AML-193 (cell line): ENCODE measurements around the gene ICAM2.
"Not testable (repeated sequence)": the region's sequence is repeated elsewhere in the genome, so short reads cannot be mapped to it uniquely, and the experiment has no call there.

ENCODE experiments used
- DNase-seq, 2 experiments: peaks; one replicate each; lab custom pipeline; 2025; lab: John Stamatoyannopoulos, UW

The ICAM2 gene

GRCh38 chr17:64009571-64010402 lies 10.6 kb downstream of the ICAM2 start:
- DNase-seq = peak; percentile 46 to 55

GRCh38 chr17:64008830-64009229 lies 11.6 kb downstream of the ICAM2 start:
- no peak for DNase-seq

GRCh38 chr17:64008346-64008745 lies 12.1 kb downstream of the ICAM2 start:
- DNase-seq = no peak

- no peak for DNase-seq
These were observed 12.6 kb downstream of the ICAM2 start for GRCh38 chr17:64007838-64008282.

GRCh38 chr17:64007089-64007837 lies 13.2 kb downstream of the ICAM2 start:
- DNase-seq = not testable (repeated sequence)

- no peak for DNase-seq
These were observed 13.9 kb downstream of the ICAM2 start for GRCh38 chr17:64006361-64007088.

GRCh38 chr17:64005734-64006167 lies 14.7 kb downstream of the ICAM2 start:
- no peak for DNase-seq

GRCh38 chr17:64004903-64005733 lies 15.3 kb downstream of the ICAM2 start:
- no peak for DNase-seq

- no peak for DNase-seq
These were observed 16.1 kb downstream of the ICAM2 start for GRCh38 chr17:64004218-64004770.

- no peak for DNase-seq
These were observed 16.8 kb downstream of the ICAM2 start for GRCh38 chr17:64003526-64004121.

- no peak for DNase-seq
These were observed 17.5 kb downstream of the ICAM2 start for GRCh38 chr17:64002658-64003525.

GRCh38 chr17:64001763-64002529 lies 18.5 kb downstream of the ICAM2 start:
- DNase-seq = no peak

GRCh38 chr17:64001091-64001579 lies 19.3 kb downstream of the ICAM2 start:
- DNase-seq = no peak

- DNase-seq = no peak
These were observed 20.5 kb downstream of the ICAM2 start for GRCh38 chr17:63999680-64000531.

- no peak for DNase-seq
These were observed 21.4 kb downstream of the ICAM2 start for GRCh38 chr17:63998721-63999679.

- no peak for DNase-seq
These were observed 22.2 kb downstream of the ICAM2 start, which contains the start of gene PRR29 for GRCh38 chr17:63998050-63998720. PRR29 (plus strand) TSS chr17:63998351; CDS start chr17:63998365, 14 bp downstream.
